Choroid plexus epithelial cell (primary cell): Measurements from ENCODE around the gene FAM156A.
"Not testable (repeated sequence)": the region's sequence is repeated elsewhere in the genome, so short reads cannot be mapped to it uniquely, and the experiment has no call there.

ENCODE experiments used
- DNase-seq: peaks from one replicate; pipeline ENCODE4 v3.0.0-alpha.2; 2010; ENCODE audit warnings: low read depth
- H3K4me3 ChIP-seq: 2 replicates; pipeline ENCODE4 v1.5.1; 2011; ENCODE audit warnings: low read depth, mild to moderate bottlenecking, control low read depth, low read length, moderate library complexity
- CTCF ChIP-seq: conservative IDR thresholded peaks from 2 replicates; pipeline ENCODE4 v1.5.1; 2011; ENCODE audit warnings: low read depth, mild to moderate bottlenecking, control low read depth, inconsistent platforms, low read length, moderate library complexity

Gene FAM156A

GRCh38 chrX:52934704-52935469 lies 23.4 kb downstream of the FAM156A start:
- peak; percentile 81 for TF ChIP-seq CTCF
- H3K4me3 ChIP-seq = peak overlapping the region; percentile 73
- peak; percentile 96 for DNase-seq

- TF ChIP-seq CTCF = no peak
These were observed 24.2 kb downstream of the FAM156A start for GRCh38 chrX:52933976-52934703.

GRCh38 chrX:52933213-52933612 lies 25.1 kb downstream of the FAM156A start:
- H3K4me3 ChIP-seq = no peak overlapping the region
- no peak for DNase-seq
- TF ChIP-seq CTCF = no peak

More at GRCh38 chrX:52933976-52934703, 24.2 kb downstream of the FAM156A start:
- no peak for DNase-seq
- H3K4me3 ChIP-seq = peak overlapping the region; percentile 73

GRCh38 chrX:52930214-52930613 lies 28.1 kb downstream of the FAM156A start:
- H3K4me3 ChIP-seq, DNase-seq: not testable (repeated sequence)

GRCh38 chrX:52923781-52924241 lies 34.5 kb downstream of the FAM156A start:
- peak; percentile 62 for DNase-seq
- H3K4me3 ChIP-seq = no peak overlapping the region
- TF ChIP-seq CTCF = no peak

GRCh38 chrX:52914704-52915103 lies 43.6 kb downstream of the FAM156A start:
- H3K4me3 ChIP-seq, DNase-seq: not testable (repeated sequence)

- not testable (repeated sequence) for DNase-seq, H3K4me3 ChIP-seq
These were observed 44.6 kb downstream of the FAM156A start for GRCh38 chrX:52913681-52914080.

- not testable (repeated sequence) for H3K4me3 ChIP-seq, DNase-seq
These were observed 48.9 kb downstream of the FAM156A start for GRCh38 chrX:52909313-52909969.

GRCh38 chrX:52907900-52908299 lies 50.4 kb downstream of the FAM156A start:
- not testable (repeated sequence) for DNase-seq, H3K4me3 ChIP-seq

GRCh38 chrX:52907137-52907536 lies 51.2 kb downstream of the FAM156A start:
- DNase-seq, H3K4me3 ChIP-seq: not testable (repeated sequence)

- H3K4me3 ChIP-seq, DNase-seq: not testable (repeated sequence)
These were observed 52.2 kb downstream of the FAM156A start for GRCh38 chrX:52906072-52906471.

GRCh38 chrX:52905531-52905930 lies 52.8 kb downstream of the FAM156A start:
- DNase-seq, H3K4me3 ChIP-seq: not testable (repeated sequence)
